Lung (tissue), 12 donors: ENCODE data around the gene RNU1-4. TPM values are rescaled to one million over a fixed set of nuclear protein-coding genes. Genes with fewer than 3 reads are reported as not detected.
"Not testable (repeated sequence)": the region's sequence is repeated elsewhere in the genome, so short reads cannot be mapped to it uniquely, and the experiment has no call there.

ENCODE experiments used
- ATAC-seq: fragments of 200-7000 bp; cut with Tn5 transposase; one replicate; pipeline ENCODE4 v1.9.1; 2020; ENCODE audit warnings: moderate number of reproducible peaks; ENCODE audit not compliant: insufficient read depth, low FRiP score
- DNase-seq, 3 donors: peaks; one replicate each; pipeline ENCODE4 v3.0.0-alpha.2; 2013 to 2017
- H3K27ac ChIP-seq, 2 donors: one replicate each; pipeline ENCODE4 v1.5.1; 2013; ENCODE audit warnings: mild to moderate bottlenecking in 2 of 2, moderate library complexity in 2 of 2, control low read depth in 1 of 2, inconsistent platforms in 1 of 2, low read depth in 1 of 2, low read length in 1 of 2
- H3K27me3 ChIP-seq, 3 donors: one replicate each; pipeline ENCODE4 v1.5.1; 2013; ENCODE audit warnings: low read length in 2 of 3; ENCODE audit not compliant: control insufficient read depth in 3 of 3, insufficient read depth in 3 of 3
- H3K36me3 ChIP-seq, 4 donors: one replicate each; pipeline ENCODE4 v1.5.1; 2013; ENCODE audit warnings: low read length in 4 of 4, mild to moderate bottlenecking in 1 of 4, moderate library complexity in 1 of 4; ENCODE audit not compliant: control insufficient read depth in 4 of 4, insufficient read depth in 4 of 4
- H3K4me1 ChIP-seq, 5 donors: one replicate each; pipeline ENCODE4 v1.5.1; 2013; ENCODE audit warnings: low read length in 5 of 5, mild to moderate bottlenecking in 2 of 5, moderate library complexity in 1 of 5; ENCODE audit not compliant: control insufficient read depth in 5 of 5, insufficient read depth in 5 of 5
- H3K4me3 ChIP-seq: one replicate; pipeline ENCODE4 v1.5.1; 2013; ENCODE audit warnings: mild to moderate bottlenecking, control low read depth, moderate library complexity
- H3K9ac ChIP-seq, 2 donors: one replicate each; pipeline ENCODE4 v1.5.1; 2013; ENCODE audit warnings: low read length in 2 of 2, control low read depth in 1 of 2; ENCODE audit not compliant: insufficient read depth in 1 of 2
- H3K9me3 ChIP-seq, 4 donors: one replicate each; pipeline ENCODE4 v1.5.1; 2013; ENCODE audit warnings: low read length in 3 of 4, mild to moderate bottlenecking in 1 of 4, moderate library complexity in 1 of 4; ENCODE audit not compliant: control insufficient read depth in 4 of 4, insufficient read depth in 3 of 4
- WGBS, 2 donors: extraction: QIAGEN DNeasy Blood & Tissue Kit; methylation state at CpG; one replicate each; pipeline ENCODE4 v1.1.7; 2013; 5-methylcytosine and 5-hydroxymethylcytosine counted together
- polyA plus RNA-seq, 2 donors: library from polyadenylated mRNA; stranded (reverse); fragments of 200-250 nt; gene quantifications; one replicate each; pipeline ENCODE4 v1.2.1, GENCODE V29; 2013
- total RNA-seq, 2 donors: library from RNA; depleted of rRNA in 1 of 2; stranded (reverse); fragments of >200 nt in 1 of 2; gene quantifications; one replicate each; pipeline ENCODE4 v1.2.1, GENCODE V29; 2014 to 2021
- TF ChIP-seq, protein P1 (sequence below): IDR thresholded peaks from 2 replicates; pipeline ENCODE4 v1.5.1; 2012; ENCODE audit warnings: mild to moderate bottlenecking; ENCODE audit errors: control extremely low read depth, extremely low read depth
- donor health status: control.
- donor health status: control.
- donor health status: Bipolar disorder and iron deficiency.
- donor health status: healthy.
- donor health status: DM: yes; HTN: yes; CAD: no.

RNU1-4 gene
- total and polyA plus RNA-seq, 4 donors = under 0.01 to 3,134 TPM; not detected in 2

GRCh38 chr1:16721871-16722641 lies 18.3 kb upstream of the RNU1-4 start:
- H3K9ac ChIP-seq = no peak overlapping the region
- DNase-seq = no peak
- WGBS, 2 donors = 71 to 87% methylated on average over 11 of the region's 11 CpGs
- H3K9me3 ChIP-seq = no peaks in the 10 kb centered on the region
- peaks cover 0 to 15% (median 0%) of the 10 kb centered on the region in 3 donors for H3K27me3 ChIP-seq
- no peaks in the 10 kb centered on the region for H3K36me3 ChIP-seq
- TF ChIP-seq, protein P1, sequence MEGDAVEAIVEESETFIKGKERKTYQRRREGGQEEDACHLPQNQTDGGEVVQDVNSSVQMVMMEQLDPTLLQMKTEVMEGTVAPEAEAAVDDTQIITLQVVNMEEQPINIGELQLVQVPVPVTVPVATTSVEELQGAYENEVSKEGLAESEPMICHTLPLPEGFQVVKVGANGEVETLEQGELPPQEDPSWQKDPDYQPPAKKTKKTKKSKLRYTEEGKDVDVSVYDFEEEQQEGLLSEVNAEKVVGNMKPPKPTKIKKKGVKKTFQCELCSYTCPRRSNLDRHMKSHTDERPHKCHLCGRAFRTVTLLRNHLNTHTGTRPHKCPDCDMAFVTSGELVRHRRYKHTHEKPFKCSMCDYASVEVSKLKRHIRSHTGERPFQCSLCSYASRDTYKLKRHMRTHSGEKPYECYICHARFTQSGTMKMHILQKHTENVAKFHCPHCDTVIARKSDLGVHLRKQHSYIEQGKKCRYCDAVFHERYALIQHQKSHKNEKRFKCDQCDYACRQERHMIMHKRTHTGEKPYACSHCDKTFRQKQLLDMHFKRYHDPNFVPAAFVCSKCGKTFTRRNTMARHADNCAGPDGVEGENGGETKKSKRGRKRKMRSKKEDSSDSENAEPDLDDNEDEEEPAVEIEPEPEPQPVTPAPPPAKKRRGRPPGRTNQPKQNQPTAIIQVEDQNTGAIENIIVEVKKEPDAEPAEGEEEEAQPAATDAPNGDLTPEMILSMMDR = no peak
- H3K4me3 ChIP-seq = no peak overlapping the region
- H3K27ac ChIP-seq = no peak overlapping the region
- ATAC-seq = no peak
- H3K4me1 ChIP-seq = no peaks in the 10 kb centered on the region

GRCh38 chr1:16724718-16725438 lies 15.4 kb upstream of the RNU1-4 start:
- no peak overlapping the region for H3K4me3 ChIP-seq
- H3K4me1 ChIP-seq = no peaks in the 10 kb centered on the region
- no peak overlapping the region for H3K9ac ChIP-seq
- 72 to 73% methylated on average over 45 of the region's 45 CpGs for WGBS, 2 donors
- H3K36me3 ChIP-seq = no peaks in the 10 kb centered on the region
- peaks cover 0 to 20% (median 0%) of the 10 kb centered on the region in 3 donors for H3K27me3 ChIP-seq
- TF ChIP-seq, protein P1 = no peak
- no peak overlapping the region for H3K27ac ChIP-seq
- DNase-seq (peak in 1 of 3 donors; percentile 14), ATAC-seq (no peak)
- H3K9me3 ChIP-seq = peaks cover 0 to 4% (median 0%) of the 10 kb centered on the region in 4 donors

DNA sequence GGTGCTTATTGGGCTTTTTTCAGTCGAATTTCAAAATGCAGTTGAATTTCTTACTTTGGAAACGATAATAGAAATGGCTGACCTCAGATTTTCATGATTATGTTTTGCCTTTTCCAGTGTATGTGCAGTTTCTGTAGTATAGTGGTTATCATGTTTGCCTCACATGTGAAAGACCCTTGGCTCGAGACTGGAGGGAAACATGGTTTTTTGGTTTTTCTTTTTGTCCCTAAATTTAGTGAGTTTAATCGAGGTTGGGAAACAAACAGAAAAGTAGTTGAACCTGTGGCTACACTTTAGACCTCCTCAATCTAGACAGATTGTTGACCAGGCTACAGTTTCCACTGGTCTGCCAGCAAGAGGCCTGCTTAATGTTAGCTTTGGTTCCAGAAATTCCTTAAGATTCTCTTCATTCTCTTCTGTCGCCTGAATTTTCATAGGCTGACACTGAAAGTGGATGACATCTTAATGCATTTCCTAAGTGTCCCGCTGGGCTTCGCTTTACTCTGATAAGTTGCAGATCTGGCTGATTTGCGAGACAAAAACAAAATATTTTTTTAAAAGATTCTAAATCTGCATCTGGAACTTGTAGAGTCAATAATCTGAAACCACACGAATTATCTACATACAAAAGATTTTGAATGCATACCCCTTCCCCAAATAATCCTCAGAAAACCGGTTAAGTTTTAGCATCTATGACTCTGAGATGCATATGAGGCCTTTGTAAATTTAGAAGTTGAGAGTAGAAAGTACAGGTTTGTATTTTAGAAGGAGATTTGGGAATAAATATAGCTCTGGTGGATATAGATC lies 14.7 kb upstream of the RNU1-4 start:
- not testable (repeated sequence) for ATAC-seq, H3K27ac ChIP-seq, H3K4me1 ChIP-seq, H3K4me3 ChIP-seq, H3K9ac ChIP-seq, H3K36me3 ChIP-seq, H3K9me3 ChIP-seq
- 81 to 88% methylated on average over 10 of the region's 10 CpGs for WGBS, 2 donors
- peaks cover 0 to 20% (median 0%) of the 10 kb centered on the region in 3 donors for H3K27me3 ChIP-seq
- peak in 2 of 3 donors; percentile 11 to 24 for DNase-seq
